ENCODE measurements around the gene PHYKPL. TPM values are rescaled to one million over a fixed set of nuclear protein-coding genes. Genes with fewer than 3 reads are reported as not detected.
A peak's percentile ranks its signal among the peaks of the same experiment; 100 is the strongest.

Gene PHYKPL
- polyA plus RNA-seq, 1 donor from 2014 or later, result 16.9 TPM

DNA sequence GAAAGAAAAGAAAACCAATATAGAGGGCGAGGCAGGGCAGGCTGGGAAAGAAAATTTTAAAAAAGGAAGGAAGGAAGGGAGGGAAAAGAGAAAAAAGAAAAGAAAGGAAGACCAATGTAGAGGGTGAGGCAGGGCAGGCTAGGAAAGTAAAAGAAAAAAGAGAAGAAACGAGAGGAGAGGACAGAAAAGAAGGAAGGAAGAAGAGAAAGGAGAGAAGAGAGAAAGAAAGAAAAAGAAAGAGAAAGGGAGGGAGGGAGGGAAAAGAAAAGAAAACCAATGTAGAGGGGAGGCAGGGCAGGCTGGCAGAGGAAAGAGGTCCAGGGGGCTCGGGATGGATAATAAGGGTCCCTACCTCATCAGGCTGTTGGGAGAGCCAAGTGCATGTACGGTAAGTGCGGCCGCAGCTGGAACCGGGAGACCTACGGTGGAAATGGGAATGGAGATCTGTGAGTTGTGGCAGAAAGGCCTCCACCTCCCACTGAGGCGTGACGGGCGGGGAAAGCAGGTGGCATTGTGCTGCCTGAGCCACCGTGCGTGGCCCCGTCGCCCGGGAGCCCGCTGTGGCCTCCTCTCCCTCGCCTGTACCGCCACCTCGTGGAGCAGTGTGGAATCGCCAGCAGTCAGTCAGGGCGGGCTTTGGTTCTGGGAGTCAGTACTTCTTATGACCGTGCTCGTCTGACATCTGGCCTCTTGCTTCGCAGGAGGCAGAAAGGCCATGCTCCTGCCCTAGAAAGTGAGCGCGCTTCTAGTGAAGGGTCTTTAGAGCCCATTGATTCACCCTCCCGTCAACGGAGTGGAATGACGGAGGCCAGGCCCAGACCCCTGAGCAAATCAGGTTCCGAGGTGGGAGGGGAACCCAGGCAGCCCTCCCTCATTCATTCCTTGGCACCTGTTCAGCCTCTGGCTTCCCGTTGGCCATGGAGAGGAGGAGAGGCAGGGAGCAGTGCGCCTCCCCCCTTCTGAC, 68.5 kb downstream of the PHYKPL start:
- H3K27ac ChIP-seq (ENCODE audit: low read length), result no peak overlapping the region
- peak overlapping the region; percentile 54 for H3K4me3 ChIP-seq (ENCODE audit: low read length)

GRCh38 chr5:178162481-178162880, 70.1 kb downstream of the PHYKPL start:
- H2AFZ ChIP-seq (ENCODE audit: low read depth, low read length), result no peak overlapping the region
- H3K79me2 ChIP-seq (replicated peaks; ENCODE audit: insufficient read depth, low read length), result no peaks in the 10 kb centered on the region
- no peaks in the 10 kb centered on the region for H3K9me2 ChIP-seq (ENCODE audit: insufficient read depth, low read length)
- H4K20me1 ChIP-seq (ENCODE audit: insufficient read depth), result no peaks in the 10 kb centered on the region
- H3K9me3 ChIP-seq (ENCODE audit: low read length), result no peaks in the 10 kb centered on the region
- H3K27me3 ChIP-seq (ENCODE audit: insufficient read depth, low read depth, low read length), result no peaks in the 10 kb centered on the region
- no peak overlapping the region for H3K9ac ChIP-seq (ENCODE audit: low read length)
- no peak overlapping the region for H3K4me3 ChIP-seq (ENCODE audit: low read length)
- no peaks in the 10 kb centered on the region for H3K36me3 ChIP-seq (ENCODE audit: insufficient read depth, low read length)
- H3K4me2 ChIP-seq (ENCODE audit: low read length), result no peak overlapping the region
- H3F3A ChIP-seq (ENCODE audit: insufficient read depth, low read length, poor library complexity, severe bottlenecking), result no peaks in the 10 kb centered on the region
- no peak overlapping the region for H3K27ac ChIP-seq (ENCODE audit: low read length)
- no peak for TF ChIP-seq MXI1 (conservative IDR thresholded peaks at IDR 0.05; ENCODE audit: poor library complexity, severe bottlenecking)
- TF ChIP-seq, protein P1, sequence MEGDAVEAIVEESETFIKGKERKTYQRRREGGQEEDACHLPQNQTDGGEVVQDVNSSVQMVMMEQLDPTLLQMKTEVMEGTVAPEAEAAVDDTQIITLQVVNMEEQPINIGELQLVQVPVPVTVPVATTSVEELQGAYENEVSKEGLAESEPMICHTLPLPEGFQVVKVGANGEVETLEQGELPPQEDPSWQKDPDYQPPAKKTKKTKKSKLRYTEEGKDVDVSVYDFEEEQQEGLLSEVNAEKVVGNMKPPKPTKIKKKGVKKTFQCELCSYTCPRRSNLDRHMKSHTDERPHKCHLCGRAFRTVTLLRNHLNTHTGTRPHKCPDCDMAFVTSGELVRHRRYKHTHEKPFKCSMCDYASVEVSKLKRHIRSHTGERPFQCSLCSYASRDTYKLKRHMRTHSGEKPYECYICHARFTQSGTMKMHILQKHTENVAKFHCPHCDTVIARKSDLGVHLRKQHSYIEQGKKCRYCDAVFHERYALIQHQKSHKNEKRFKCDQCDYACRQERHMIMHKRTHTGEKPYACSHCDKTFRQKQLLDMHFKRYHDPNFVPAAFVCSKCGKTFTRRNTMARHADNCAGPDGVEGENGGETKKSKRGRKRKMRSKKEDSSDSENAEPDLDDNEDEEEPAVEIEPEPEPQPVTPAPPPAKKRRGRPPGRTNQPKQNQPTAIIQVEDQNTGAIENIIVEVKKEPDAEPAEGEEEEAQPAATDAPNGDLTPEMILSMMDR (IDR thresholded peaks at IDR 0.05; ENCODE audit: poor library complexity, severe bottlenecking), result no peak
- TF ChIP-seq RAD21 (conservative IDR thresholded peaks at IDR 0.05), result no peak
- no peak for TF ChIP-seq EZH2 (IDR thresholded peaks at IDR 0.05; ENCODE audit: borderline replicate concordance, insufficient read depth, low read length, poor library complexity, severe bottlenecking)
- TF ChIP-seq SMC3 (conservative IDR thresholded peaks at IDR 0.05; ENCODE audit: poor library complexity), result no peak
- TF ChIP-seq, protein P2, sequence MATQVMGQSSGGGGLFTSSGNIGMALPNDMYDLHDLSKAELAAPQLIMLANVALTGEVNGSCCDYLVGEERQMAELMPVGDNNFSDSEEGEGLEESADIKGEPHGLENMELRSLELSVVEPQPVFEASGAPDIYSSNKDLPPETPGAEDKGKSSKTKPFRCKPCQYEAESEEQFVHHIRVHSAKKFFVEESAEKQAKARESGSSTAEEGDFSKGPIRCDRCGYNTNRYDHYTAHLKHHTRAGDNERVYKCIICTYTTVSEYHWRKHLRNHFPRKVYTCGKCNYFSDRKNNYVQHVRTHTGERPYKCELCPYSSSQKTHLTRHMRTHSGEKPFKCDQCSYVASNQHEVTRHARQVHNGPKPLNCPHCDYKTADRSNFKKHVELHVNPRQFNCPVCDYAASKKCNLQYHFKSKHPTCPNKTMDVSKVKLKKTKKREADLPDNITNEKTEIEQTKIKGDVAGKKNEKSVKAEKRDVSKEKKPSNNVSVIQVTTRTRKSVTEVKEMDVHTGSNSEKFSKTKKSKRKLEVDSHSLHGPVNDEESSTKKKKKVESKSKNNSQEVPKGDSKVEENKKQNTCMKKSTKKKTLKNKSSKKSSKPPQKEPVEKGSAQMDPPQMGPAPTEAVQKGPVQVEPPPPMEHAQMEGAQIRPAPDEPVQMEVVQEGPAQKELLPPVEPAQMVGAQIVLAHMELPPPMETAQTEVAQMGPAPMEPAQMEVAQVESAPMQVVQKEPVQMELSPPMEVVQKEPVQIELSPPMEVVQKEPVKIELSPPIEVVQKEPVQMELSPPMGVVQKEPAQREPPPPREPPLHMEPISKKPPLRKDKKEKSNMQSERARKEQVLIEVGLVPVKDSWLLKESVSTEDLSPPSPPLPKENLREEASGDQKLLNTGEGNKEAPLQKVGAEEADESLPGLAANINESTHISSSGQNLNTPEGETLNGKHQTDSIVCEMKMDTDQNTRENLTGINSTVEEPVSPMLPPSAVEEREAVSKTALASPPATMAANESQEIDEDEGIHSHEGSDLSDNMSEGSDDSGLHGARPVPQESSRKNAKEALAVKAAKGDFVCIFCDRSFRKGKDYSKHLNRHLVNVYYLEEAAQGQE (IDR thresholded peaks at IDR 0.05; ENCODE audit: borderline replicate concordance), result no peak
- TF ChIP-seq POLR2AphosphoS5 (IDR thresholded peaks at IDR 0.05), result no peak
- TF ChIP-seq EP300 (conservative IDR thresholded peaks at IDR 0.05; ENCODE audit: poor library complexity, severe bottlenecking), result no peak

More for the DNA sequence above, 68.5 kb downstream of the PHYKPL start:
- Histone ChIP-seq H3K36me3 (ENCODE audit: insufficient read depth, low read length) (no peaks in the 10 kb centered on the region), H2AFZ (ENCODE audit: low read depth, low read length) (peak overlapping the region; percentile 51), H3K79me2 (replicated peaks; ENCODE audit: insufficient read depth, low read length) (no peaks in the 10 kb centered on the region), H3K9me2 (ENCODE audit: insufficient read depth, low read length) (no peaks in the 10 kb centered on the region), H3K9ac (ENCODE audit: low read length) (peak overlapping the region; percentile 34), H3K4me2 (ENCODE audit: low read length) (no peak overlapping the region), H3K27me3 (ENCODE audit: insufficient read depth, low read depth, low read length) (no peaks in the 10 kb centered on the region), H3K9me3 (ENCODE audit: low read length) (no peaks in the 10 kb centered on the region), H4K20me1 (ENCODE audit: insufficient read depth) (no peaks in the 10 kb centered on the region), H3F3A (ENCODE audit: insufficient read depth, low read length, poor library complexity, severe bottlenecking) (no peaks in the 10 kb centered on the region)
- peak; percentile 10 for TF ChIP-seq POLR2AphosphoS5 (IDR thresholded peaks at IDR 0.05)
- TF ChIP-seq, protein P2 (IDR thresholded peaks at IDR 0.05; ENCODE audit: borderline replicate concordance), result no peak
- peak; percentile 17 for TF ChIP-seq EP300 (conservative IDR thresholded peaks at IDR 0.05; ENCODE audit: poor library complexity, severe bottlenecking)
- TF ChIP-seq MXI1 (conservative IDR thresholded peaks at IDR 0.05; ENCODE audit: poor library complexity, severe bottlenecking), result peak; percentile 70
- peak; percentile 94 for TF ChIP-seq SMC3 (conservative IDR thresholded peaks at IDR 0.05; ENCODE audit: poor library complexity)
- TF ChIP-seq, protein P1 (IDR thresholded peaks at IDR 0.05; ENCODE audit: poor library complexity, severe bottlenecking), result peak; percentile 98
- TF ChIP-seq EZH2 (IDR thresholded peaks at IDR 0.05; ENCODE audit: borderline replicate concordance, insufficient read depth, low read length, poor library complexity, severe bottlenecking), result no peak
- TF ChIP-seq TAF1 (IDR thresholded peaks at IDR 0.05; ENCODE audit: low read depth), result no peak
- TF ChIP-seq RAD21 (conservative IDR thresholded peaks at IDR 0.05), result peak; percentile 96

All from neural cell (in vitro differentiated cells).